Keratinocyte (primary cell): Measurements from ENCODE around the gene IFI35. TPM values are rescaled to one million over a fixed set of nuclear protein-coding genes. Genes with fewer than 3 reads are reported as not detected.

Source experiments
- DNase-seq: peaks from one replicate; pipeline ENCODE4 v3.0.0-alpha.2; 2011; ENCODE audit warnings: low read depth, missing footprints, low spot score
- FAIRE-seq: peaks from 2 replicates; lab custom pipeline; 2011; peaks lifted over from hg19 to GRCh38; lab: Jason Lieb, UNC
- H2AFZ ChIP-seq: 2 replicates; pipeline ENCODE4 v1.6.0; 2012; ENCODE audit warnings: low read length, control low read depth, inconsistent platforms; ENCODE audit not compliant: control insufficient read depth
- H3K27ac ChIP-seq: 2 replicates; pipeline ENCODE4 v1.5.1; 2011; ENCODE audit warnings: low read length; ENCODE audit not compliant: control insufficient read depth, insufficient read depth
- H3K27me3 ChIP-seq: 3 replicates; pipeline ENCODE4 v1.6.0; 2011; ENCODE audit warnings: low read length; ENCODE audit not compliant: control insufficient read depth, insufficient read depth; ENCODE audit errors: extremely low read depth
- H3K36me3 ChIP-seq, 2 experiments: 2 replicates in 1 of 2; 3 replicates in 1 of 2; pipeline ENCODE4 v1.5.1; 2011; ENCODE audit warnings: low read length in 2 of 2, mild to moderate bottlenecking in 1 of 2; ENCODE audit not compliant: control insufficient read depth in 2 of 2, insufficient read depth in 2 of 2; ENCODE audit errors: extremely low read depth in 1 of 2
- H3K4me1 ChIP-seq: 3 replicates; pipeline ENCODE4 v1.5.1; 2011; ENCODE audit warnings: low read length; ENCODE audit not compliant: control insufficient read depth, insufficient read depth; ENCODE audit errors: extremely low read depth
- H3K4me2 ChIP-seq: 3 replicates; pipeline ENCODE4 v1.6.0; 2011; ENCODE audit warnings: low read depth, low read length; ENCODE audit not compliant: control insufficient read depth, insufficient read depth; ENCODE audit errors: extremely low read depth
- H3K4me3 ChIP-seq, 3 experiments: fragments of 200-600 bp in 1 of 3; sonication (generic) in 1 of 3; 2 replicates in 2 of 3; 3 replicates in 1 of 3; pipeline ENCODE4 v1.5.1; 2011 to 2016; ENCODE audit warnings: low read length in 3 of 3, mild to moderate bottlenecking in 3 of 3, control low read depth in 2 of 3, inconsistent platforms in 1 of 3, low read depth in 1 of 3, mixed read lengths in 1 of 3, mixed run types in 1 of 3, moderate library complexity in 1 of 3; ENCODE audit not compliant: control insufficient read depth in 2 of 3, insufficient read depth in 2 of 3; ENCODE audit errors: extremely low read depth in 1 of 3
- H3K79me2 ChIP-seq: 2 replicates; pipeline ENCODE4 v1.6.0; 2012; ENCODE audit warnings: low read length; ENCODE audit not compliant: control insufficient read depth, insufficient read depth
- H3K9ac ChIP-seq: 3 replicates; pipeline ENCODE4 v1.6.0; 2011; ENCODE audit warnings: low read length; ENCODE audit not compliant: control insufficient read depth, insufficient read depth; ENCODE audit errors: extremely low read depth
- H3K9me1 ChIP-seq: 3 replicates; pipeline ENCODE4 v1.6.0; 2011; ENCODE audit warnings: low read length; ENCODE audit not compliant: control insufficient read depth, insufficient read depth; ENCODE audit errors: extremely low read depth
- H3K9me3 ChIP-seq: 2 replicates; pipeline ENCODE4 v1.5.1; 2012; ENCODE audit warnings: low read depth, low read length; ENCODE audit not compliant: control insufficient read depth
- H4K20me1 ChIP-seq: 3 replicates; pipeline ENCODE4 v1.6.0; 2011; ENCODE audit warnings: low read length; ENCODE audit not compliant: control insufficient read depth, insufficient read depth; ENCODE audit errors: extremely low read depth
- EZH2 ChIP-seq: IDR thresholded peaks from one replicate; pipeline ENCODE4 v1.6.1; 2012; ENCODE audit warnings: inconsistent platforms, mild to moderate bottlenecking, low read length, moderate library complexity
- dilution Hi-C: fragments of 300-500 bp; cut with MboI; formaldehyde crosslinking; loops from one replicate; pipeline ENCODE4 v1.7.0; 2020; ENCODE audit warnings: low sequenced_read_pairs; ENCODE audit not compliant: extremely low pct_ligation_motif_present
- polyA plus RNA-seq, 5 experiments: library from polyadenylated mRNA; depleted of rRNA in 3 of 5; stranded (reverse) in 3 of 5; stranded (forward) in 1 of 5; unstranded in 1 of 5; fragments of >200 nt; gene quantifications; 1 replicate in 1 of 5; 2 replicates in 3 of 5; 3 replicates in 1 of 5; pipeline versions ENCODE4 v1.2.1 to v1.2.3, GENCODE V29; 2011 to 2012; ENCODE audit warnings: missing spikeins in 2 of 5, low read depth in 1 of 5, low replicate concordance in 1 of 5
- TF ChIP-seq, protein P1 (sequence below), 3 experiments: IDR thresholded peaks in 1 of 3; conservative IDR thresholded peaks in 1 of 3; optimal IDR thresholded peaks in 1 of 3; 2 replicates in 2 of 3; 3 replicates in 1 of 3; pipeline versions ENCODE3 to v1.5.1; 2011; ENCODE audit warnings: low read length in 3 of 3, mild to moderate bottlenecking in 3 of 3, moderate library complexity in 2 of 3, control low read depth in 1 of 3, inconsistent platforms in 1 of 3; ENCODE audit not compliant: insufficient read depth in 2 of 3; ENCODE audit errors: extremely low read depth in 1 of 3

Gene IFI35
- polyA plus RNA-seq, 1 donor (not counting 4 experiments of a cell fraction or from before 2014, with no cell fraction given), result 27.6 TPM

DNA sequence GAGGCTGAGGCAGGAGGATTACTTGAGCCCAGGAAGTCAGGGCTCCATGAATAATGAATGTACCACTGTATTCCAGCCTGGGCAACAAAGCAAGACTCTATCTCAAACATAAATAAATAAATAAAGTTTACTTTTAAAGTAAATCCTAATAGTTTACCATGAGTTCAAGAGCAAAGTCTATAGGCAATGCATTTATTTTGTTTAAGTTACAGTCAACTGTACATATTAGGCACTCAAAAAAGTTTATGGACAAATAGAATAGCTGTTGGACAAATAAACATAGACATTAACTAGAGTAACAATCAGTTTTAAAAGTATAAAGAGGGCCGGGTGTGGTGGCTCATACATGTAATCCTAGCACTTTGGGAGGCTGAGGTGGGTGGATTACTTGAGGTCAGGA is 38.7 kb upstream of the IFI35 start:
- H3K27me3 ChIP-seq, result no peaks in the 10 kb centered on the region
- TF ChIP-seq, protein P1, sequence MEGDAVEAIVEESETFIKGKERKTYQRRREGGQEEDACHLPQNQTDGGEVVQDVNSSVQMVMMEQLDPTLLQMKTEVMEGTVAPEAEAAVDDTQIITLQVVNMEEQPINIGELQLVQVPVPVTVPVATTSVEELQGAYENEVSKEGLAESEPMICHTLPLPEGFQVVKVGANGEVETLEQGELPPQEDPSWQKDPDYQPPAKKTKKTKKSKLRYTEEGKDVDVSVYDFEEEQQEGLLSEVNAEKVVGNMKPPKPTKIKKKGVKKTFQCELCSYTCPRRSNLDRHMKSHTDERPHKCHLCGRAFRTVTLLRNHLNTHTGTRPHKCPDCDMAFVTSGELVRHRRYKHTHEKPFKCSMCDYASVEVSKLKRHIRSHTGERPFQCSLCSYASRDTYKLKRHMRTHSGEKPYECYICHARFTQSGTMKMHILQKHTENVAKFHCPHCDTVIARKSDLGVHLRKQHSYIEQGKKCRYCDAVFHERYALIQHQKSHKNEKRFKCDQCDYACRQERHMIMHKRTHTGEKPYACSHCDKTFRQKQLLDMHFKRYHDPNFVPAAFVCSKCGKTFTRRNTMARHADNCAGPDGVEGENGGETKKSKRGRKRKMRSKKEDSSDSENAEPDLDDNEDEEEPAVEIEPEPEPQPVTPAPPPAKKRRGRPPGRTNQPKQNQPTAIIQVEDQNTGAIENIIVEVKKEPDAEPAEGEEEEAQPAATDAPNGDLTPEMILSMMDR (optimal IDR thresholded peaks at IDR 0.05 in 1 of 3, IDR thresholded peaks at IDR 0.05 in 1 of 3, conservative IDR thresholded peaks at IDR 0.05 in 1 of 3; ENCODE audit: extremely low read depth in 1 of 3, insufficient read depth in 2 of 3, low read length in 3 of 3), result no peak
- TF ChIP-seq EZH2, result no peak

DNA sequence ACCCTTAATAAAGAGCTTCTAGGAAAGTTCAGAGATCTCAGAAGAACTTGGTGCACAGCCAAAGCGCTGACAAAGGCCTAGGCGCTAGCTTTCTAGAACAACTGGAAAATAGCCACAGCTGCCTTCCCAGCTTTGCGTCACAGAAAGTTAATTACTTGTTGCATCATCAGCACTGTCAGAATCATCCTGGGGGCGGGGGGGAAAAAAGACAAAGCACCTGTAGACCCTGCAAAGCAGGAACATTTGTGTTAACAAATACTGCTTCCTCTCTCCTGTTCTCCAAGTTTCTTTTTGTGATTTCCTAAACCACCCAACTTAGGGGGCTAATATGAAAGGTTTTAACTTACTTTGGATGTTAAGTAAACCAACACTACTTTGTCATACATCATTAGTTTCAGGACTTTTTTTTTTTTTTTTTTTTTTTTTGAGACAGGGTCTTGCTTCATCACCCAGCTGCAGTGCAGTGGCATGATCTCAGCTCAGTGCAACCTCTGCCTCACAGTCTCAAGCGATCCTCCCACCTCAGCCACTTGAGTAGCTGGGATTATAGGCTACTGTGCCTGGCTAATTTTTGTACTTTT is 37.5 kb upstream of the IFI35 start:
- H3K9ac ChIP-seq, result no peak overlapping the region
- no peaks in the 10 kb centered on the region for H3K36me3 ChIP-seq
- H3K4me2 ChIP-seq, result no peak overlapping the region
- H3K79me2 ChIP-seq, result peaks cover 3% of the 10 kb centered on the region
- TF ChIP-seq, protein P1 (optimal IDR thresholded peaks at IDR 0.05 in 1 of 3, IDR thresholded peaks at IDR 0.05 in 1 of 3, conservative IDR thresholded peaks at IDR 0.05 in 1 of 3; ENCODE audit: extremely low read depth in 1 of 3, insufficient read depth in 2 of 3, low read length in 3 of 3), result no peak
- TF ChIP-seq EZH2, result no peak
- no peak overlapping the region for H3K4me3 ChIP-seq
- no peak overlapping the region for H2AFZ ChIP-seq
- H3K4me1 ChIP-seq, result no peaks in the 10 kb centered on the region
- H3K27ac ChIP-seq, result no peak overlapping the region
- DNase-seq (no peak), FAIRE-seq (no peak)
- dilution Hi-C loops, result no loop called here
- H4K20me1 ChIP-seq, result no peaks in the 10 kb centered on the region
- H3K9me1 ChIP-seq, result no peaks in the 10 kb centered on the region
- H3K9me3 ChIP-seq, result no peaks in the 10 kb centered on the region
- no peaks in the 10 kb centered on the region for H3K27me3 ChIP-seq

More for the DNA sequence above, 38.7 kb upstream of the IFI35 start:
- Histone ChIP-seq H3K4me1 (peaks cover 5% of the 10 kb centered on the region), H3K27ac (no peak overlapping the region), H3K4me2 (no peak overlapping the region), H2AFZ (no peak overlapping the region), H3K9me1 (no peaks in the 10 kb centered on the region), H3K79me2 (peaks cover 14% of the 10 kb centered on the region), H3K4me3 (no peak overlapping the region), H3K9me3 (no peaks in the 10 kb centered on the region), H3K9ac (no peak overlapping the region), H4K20me1 (no peaks in the 10 kb centered on the region), H3K36me3 (no peaks in the 10 kb centered on the region)
- FAIRE-seq, result no peak
- dilution Hi-C loops, result no loop called here
- DNase-seq, result no peak
